ENCODE results near the gene C20orf96.
"Not testable (repeated sequence)": the region's sequence is repeated elsewhere in the genome, so short reads cannot be mapped to it uniquely, and the experiment has no call there.

The C20orf96 gene, protein sequence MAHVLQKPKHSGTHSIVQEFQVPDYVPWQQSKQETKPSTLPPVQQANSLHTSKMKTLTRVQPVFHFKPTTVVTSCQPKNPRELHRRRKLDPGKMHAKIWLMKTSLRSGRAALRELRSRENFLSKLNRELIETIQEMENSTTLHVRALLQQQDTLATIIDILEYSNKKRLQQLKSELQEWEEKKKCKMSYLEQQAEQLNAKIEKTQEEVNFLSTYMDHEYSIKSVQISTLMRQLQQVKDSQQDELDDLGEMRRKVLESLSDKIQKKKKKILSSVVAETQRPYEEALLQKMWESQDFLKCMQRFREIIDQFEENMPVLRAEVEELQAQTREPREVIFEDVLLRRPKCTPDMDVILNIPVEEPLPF

DNA sequence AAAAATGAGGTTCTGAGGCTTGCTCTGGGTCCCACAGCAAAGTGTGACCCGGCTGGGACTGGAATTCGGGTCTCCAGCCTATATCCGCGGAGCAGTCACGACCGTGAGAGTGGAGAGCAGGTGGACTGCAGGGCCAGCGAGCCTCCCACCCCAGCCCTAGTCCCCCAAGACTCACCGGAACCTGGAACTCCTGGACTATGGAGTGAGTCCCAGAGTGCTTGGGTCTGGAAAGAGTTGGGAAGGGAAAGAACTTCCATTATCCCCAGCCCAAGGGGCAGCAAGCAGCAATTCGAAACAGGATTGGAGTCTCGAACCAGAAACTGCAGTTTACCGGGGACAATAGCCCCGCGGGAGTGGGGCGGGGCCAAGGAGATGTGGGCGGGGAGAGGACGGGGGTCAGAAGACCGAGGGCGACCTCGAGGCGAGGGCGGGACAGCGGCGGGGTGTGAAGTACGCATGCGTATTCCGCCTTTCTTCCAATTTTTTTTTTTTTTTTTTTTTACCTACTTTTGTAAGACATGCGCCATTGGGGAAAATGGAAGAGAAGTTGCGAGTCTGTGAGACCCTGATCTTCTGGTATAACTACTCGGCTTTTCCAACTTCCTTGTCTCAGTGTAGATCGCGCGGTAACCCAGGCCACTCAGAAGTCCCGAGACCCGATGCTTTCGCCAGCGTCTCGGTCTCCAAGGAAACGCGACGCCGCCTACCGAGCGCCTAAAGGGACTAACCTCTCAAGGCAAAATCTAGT is at the start of gene C20orf96:
TSS of gene C20orf96 (minus strand) at position 667 of the 748 bp plus-strand sequence. CDS start at position 527, 140 bp downstream.
- peak; percentile 96 for DNase-seq

DNA sequence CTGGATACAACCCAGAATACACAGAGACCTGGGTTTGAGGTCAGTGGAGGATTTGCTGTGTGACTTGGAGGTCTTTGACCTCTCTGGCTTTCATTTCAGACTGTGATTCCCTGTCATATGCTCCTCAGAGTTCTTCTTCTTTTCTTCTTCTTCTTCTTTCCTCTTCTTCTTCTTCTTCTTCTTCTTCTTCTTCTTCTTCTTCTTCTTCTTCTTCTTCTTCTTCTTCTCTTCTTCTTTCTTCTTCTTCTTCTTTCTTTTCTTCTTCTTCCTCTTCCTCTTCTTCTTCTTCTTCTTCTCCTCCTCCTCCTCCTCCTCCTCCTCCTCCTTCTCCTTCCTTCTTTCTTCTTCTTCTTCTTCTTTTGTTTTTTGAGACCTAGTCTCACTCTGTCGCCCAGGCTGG is 45.5 kb upstream of the C20orf96 start:
- DNase-seq, result not testable (repeated sequence)

DNA sequence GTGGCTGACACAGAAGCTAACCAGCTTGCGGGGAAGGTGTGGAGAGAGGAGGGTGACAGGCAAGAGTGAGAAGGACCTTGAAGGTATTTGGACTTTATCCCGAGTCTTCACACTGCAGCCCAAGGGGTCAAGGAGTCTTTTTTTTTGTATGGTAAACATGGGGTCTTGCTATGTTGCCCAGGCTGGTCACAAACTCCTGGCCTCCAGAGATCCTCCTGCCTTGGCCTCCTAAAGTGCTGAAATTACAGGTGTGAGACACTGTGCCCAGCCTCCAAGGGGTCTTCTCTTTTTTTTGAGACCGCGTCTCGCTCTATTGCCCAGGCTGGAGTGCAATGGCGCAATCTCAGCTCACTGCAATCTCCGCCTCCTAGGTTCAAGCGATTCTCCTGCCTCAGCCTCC is 44.0 kb upstream of the C20orf96 start:
- no peak for DNase-seq

DNA sequence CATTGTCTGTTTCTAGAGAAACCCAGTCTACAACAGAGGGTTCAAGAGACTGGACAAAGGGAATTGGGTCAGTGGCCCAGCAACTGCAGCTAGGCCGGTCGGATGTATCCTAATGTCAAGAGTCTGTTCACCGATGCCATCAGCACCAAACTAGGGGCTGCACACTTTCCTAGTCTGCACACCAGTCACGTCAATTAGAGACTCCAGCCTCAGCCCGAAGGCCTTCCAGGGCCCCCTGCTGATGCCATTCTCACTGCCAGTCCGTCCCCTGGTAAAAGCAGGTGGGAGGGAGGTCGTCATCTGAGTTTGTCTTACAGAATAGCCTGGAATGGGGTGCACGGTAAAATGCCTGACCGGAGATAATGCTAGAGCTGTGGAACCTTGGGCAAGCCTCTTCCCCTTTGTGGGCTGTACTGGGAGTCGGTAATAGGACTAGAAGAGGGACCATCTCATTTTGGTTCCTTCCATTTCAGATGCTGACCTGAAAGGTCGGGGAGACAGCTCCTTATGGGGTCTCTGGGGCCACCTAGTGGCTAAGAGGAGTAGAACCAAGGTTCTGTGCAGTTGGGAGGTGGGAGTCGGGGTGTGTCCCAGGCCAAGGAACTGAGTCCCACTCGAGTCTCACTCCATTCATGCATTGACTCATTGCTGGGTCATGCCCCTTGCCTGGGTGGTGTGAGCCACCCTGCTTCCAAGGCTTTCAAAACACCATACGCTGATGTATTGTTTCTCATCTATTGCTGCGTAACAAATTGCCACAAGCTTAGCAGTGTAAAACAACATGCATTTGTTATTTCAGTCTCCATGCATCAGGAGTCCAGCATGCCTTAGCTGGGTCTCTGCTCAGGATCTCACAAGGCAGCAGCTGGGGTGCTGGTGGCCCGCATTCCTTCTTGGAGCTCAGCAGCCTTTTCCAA is 39.9 kb upstream of the C20orf96 start:
- peak; percentile 92 for DNase-seq

DNA sequence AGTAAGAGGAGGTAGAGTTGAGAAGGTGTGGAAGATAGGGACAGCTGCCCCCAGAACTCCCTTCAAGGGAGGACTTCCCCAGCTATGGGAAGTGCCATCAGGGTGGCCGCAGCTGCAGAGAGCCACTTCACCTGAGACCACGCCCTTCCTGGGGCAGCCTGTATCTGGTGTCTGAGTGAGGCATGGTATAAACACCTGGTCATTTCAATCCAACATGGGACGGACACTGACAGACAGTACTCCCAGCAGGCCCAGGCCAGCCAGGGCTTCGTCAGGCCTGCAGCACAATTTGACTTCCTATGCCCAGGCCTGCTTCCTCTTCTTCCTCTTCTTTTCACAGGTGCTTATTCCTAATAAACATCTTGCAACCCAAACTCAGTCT is 39.3 kb upstream of the C20orf96 start:
- DNase-seq, result no peak

DNA sequence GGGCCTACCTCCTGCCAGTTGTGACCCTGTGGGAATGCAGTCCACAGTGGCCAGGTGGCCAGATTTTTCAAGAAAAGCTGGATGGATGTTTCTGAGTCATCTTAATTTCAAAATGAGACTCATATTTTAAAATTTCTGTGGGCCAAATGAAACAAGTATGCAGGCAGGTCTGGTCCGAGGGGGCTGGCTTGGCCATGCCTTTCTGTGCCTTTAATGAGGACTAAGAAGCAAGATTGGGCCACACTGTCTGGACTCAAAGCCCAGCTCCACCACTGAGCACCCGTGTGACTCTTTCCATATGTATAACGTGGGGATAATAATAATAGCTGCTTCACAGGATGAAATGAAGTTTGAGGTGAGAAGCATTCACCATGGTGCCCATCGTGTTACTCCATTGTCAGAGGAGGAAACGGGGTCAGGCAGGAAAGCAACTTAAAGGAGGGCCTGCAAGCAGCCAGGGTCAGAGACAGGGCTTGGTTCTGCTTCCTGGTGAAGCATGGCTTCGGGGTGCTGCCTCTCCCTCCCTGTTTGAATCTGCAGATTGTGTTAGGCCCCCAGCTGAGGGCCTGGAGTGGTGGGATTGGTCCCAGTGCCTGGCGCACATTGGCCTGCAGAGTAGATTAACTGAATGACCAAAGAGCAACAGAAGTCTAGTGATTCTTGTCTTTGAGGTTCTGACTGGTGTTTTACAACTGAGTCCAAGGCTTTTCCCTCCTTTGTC is 38.6 kb upstream of the C20orf96 start:
- DNase-seq, result no peak

DNA sequence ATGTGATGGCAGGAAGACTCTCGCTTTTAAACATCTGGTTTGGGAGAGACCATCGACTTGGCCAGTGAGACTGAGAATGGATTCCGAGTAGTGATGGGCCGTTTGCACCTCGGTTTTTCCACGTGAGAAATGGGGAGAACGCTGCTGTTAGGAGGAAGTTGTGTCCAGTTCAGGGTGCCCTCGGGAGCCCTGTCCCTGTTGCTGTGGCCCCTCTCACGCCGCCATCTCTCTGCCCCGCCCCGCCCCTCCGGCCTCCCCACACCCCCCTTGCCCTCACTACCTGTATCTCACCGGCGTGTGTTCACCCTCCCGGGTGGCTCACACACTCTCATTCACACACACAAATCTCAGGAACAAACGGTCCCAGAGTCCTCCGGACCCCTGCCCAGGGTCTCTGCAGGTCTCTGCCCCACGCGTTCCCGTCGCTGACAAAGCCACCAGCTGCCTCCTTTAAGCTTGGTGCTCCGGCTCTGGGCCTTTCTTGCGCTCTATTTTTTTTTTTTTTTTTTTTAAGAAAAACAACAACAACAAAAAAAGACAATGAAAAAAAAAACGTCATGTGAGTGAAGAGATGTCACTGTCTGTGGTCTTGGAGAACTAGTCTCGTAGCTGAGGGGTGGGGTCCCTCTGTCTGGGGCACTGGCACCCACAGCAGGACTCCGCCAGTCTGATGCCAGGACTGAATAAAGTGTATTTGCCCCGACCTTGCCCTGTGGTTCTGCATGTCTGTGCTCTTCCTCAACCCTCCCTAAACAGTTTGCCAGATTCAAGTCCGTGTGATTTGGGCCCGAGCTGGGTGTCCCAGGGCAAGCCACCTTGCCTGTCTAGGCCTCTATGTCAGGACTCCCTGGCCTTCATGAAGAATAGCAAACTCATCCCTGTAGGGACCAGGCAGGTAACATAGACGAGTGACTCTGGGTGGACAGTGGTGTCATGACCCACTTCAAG is 37.8 kb upstream of the C20orf96 start:
- DNase-seq, result no peak

DNA sequence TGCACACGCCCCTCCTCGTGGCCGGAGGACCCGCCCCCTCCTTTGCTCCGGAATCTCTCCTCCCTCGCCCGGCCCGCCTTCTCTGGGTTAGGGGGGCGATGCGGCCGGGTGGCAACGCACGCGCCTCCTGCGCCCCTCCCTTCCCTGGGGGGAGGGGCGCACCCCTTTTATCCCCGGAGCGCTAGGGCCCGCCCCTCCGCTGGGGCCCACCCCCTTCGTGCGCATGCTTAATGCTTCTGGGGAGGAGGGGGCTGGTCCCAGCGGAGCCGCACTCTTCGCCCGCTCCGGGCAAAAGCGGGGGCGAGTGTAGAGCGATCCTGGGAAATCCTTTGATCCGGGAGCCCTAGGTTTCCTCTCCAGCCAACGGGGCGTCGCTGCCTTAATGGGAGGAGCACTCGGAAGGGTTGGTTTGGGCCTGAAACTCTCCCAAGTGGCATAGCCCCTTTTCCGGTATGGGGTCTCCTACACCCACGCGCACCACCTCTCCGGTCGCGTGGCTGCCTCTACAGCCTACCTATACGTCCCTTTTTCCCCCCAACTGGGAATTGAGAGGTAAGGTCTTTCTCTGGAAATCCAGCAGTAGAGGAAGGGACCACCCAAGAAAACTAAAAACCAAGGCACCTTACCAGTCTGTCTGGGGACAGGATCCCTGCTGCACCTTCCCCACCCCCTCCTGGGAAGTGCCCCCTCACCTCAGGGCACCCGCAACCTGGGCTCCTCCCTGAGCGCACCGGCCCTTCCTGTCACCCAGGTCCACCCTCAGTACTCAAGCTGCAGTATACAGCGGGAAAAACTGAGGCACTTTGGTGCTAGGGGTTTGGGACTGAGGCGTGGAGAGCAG is 36.9 kb upstream of the C20orf96 start:
- DNase-seq, result peak; percentile 99

DNA sequence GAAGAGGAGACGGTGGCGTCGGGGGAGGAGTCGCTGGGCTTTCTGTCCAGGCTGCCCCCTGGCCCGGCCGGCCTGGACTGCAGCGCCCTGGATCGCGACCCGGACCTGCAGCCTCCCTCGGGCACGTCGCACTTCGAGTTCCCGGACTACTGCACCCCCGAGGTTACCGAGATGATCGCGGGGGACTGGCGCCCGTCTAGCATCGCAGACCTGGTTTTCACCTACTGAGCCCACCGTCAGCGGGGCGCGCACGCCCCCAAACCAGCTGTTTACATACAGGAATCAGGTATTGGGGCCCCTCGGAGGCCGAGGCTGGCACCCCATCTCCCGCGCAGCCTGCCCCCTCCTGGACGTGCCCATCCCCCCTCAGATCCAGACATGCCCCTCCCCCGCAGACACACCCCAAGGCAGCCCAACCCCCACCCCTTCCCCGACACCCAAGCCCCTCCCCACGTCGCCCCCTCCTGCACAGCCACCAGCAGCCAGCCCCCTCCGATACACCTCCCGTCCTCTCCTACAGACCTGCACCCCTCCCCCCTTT is 36.2 kb upstream of the C20orf96 start:
- peak; percentile 74 for DNase-seq

DNA sequence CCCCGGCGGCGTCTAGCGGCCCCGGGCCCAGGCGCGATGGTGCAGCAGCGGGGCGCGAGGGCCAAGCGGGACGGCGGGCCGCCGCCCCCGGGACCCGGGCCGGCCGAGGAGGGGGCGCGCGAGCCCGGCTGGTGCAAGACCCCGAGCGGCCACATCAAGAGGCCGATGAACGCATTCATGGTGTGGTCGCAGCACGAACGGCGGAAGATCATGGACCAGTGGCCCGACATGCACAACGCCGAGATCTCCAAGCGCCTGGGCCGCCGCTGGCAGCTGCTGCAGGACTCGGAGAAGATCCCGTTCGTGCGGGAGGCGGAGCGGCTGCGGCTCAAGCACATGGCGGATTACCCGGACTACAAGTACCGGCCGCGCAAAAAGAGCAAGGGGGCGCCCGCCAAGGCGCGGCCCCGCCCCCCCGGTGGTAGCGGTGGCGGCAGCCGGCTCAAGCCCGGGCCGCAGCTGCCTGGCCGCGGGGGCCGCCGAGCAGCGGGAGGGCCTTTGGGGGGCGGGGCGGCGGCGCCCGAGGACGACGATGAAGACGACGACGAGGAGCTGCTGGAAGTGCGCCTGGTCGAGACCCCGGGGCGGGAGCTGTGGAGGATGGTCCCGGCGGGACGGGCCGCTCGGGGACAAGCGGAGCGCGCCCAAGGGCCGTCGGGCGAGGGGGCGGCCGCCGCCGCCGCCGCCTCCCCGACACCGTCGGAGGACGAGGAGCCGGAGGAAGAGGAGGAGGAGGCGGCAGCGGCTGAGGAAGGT is 35.5 kb upstream of the C20orf96 start:
- peak; percentile 87 for DNase-seq

DNA sequence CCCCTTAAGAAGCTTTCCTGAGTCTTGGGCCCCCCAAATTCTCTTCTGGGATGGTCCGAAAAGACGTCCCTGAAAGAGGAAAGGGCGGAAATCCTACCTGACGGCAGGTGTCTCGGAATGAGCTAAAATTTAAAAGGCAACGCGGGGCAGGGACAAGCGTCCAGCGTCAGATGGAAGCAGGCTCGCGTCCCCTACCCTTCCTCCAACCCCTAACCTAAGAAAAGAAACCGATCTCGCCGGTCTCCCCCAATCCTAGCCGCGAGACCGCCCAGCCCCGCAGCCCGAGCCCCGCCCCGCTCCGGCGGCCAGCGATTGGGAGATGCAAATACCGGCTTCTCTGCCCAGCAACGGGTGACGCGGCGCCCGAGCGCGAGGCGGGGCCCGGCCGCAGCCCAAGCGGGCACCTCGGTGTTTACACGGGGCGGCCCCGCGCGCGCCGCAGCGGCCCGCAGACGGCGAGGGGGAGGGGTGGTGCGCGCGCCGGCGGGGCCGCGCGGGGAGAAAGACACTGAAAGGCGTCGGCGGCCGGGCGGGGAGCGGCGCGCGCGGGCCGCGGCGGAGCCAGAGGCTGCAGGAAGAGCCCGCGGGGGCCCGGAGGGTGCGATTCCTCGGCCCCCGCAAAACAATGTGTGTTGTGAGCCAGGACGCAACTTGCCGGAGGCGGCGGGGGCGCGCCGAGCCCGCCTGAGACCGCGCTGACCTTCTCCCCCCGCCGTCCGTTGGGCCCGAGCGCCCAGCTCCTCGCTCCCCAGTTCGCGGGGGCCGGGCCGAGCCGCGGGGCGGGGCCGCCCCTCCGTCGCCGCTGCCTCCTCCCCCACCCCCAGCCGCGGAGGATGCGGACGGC is 34.7 kb upstream of the C20orf96 start, which contains the start of gene SOX12:
TSS of gene SOX12 (plus strand) at position 508 of the 844 bp plus-strand sequence. CDS start 373 bp downstream, outside the sequence.
- DNase-seq, result peak; percentile 98

DNA sequence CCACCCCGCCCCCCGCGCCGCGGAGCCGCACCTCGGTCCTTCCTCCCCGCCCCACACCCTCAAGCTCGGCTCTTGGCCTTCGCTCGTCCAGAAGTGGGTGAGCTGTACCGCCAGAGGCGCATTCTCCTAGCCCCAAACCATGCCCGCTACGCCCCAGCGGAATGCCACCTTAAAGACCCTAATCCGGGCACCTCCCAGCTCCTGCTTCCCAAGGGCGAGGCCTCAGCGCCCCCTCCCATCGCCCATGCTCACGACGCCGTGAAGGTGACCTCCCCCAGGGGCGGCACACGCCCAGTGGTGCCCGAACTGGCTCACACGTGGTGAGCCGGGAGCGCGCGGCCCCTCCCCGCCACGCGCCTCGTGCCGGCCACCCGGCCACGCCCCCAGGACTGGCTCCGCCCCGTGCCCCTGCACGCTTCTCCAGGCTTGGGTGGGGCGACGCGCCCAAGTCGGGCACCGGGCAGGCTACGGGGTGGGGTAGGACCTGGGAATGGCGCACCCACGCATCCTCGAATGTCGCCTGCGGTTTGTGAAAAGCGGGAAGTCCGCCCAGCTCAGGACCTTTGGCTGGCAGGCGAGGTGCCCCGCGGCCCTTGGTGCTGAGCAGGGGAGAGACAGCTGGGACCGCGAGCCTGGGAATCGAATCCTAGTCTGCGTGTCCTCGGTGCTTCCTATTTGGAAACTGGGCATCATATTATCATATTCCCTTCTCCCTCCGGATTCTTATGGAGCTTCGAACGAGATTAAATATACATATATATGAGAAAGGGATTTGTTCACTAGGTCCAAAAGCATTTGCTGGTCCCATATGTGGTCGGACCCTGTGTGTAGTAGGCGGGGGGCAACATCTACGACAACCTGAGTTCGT is 33.9 kb upstream of the C20orf96 start:
- DNase-seq, result peak; percentile 97

DNA sequence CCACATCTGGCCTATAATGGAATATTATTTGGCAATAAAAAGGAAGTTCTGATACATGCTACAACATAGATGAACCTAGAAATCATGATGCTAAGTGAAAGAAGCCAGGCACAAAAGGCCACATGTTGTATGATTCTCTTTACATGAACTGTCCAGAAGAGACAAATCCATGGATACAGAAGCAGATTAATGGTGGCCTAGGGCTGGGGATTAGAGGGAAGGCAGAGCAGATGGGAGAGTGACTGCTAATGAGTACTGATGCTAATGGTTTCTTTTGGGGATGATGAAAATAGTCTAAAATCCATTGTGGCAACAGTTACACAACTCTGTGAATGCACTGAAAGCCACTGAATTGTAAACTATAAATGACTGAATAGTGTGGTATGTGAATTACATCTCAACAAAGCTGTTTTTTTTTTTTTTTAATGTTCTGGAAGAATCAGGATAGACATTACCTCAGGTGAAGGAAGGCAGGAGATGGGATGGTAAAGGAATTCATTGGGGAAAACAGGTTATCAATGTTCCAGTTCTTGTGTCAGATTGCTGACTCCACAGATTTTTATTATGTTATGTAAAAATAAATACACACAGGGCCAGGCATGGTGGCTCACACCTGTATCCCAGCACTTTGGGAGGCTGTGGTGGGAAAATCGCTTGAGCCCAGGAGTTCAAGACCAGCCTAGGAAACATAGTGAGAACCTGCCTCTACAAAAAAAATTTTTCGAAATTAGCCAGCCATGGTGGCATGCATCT is 25.9 kb upstream of the C20orf96 start:
- DNase-seq, result peak; percentile 89

DNA sequence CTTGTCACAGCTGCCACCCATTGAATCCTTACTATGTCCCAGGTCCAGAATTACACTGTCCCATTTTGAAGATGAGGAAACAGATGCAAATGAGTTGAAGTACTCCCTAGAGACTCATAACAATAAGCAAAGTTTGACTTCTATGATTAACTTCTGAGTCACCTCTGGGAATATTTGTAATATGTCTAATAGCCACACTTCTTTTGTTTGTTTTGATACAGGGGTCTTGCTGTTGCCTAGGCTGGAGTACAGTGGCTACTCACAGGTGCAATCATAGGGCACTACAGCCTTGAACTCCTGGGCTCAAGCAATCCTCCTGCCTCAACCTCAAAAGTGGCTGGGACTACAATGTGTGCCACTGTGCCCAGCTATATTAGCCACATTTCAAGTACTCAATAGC is 23.4 kb upstream of the C20orf96 start:
- no peak for DNase-seq

DNA sequence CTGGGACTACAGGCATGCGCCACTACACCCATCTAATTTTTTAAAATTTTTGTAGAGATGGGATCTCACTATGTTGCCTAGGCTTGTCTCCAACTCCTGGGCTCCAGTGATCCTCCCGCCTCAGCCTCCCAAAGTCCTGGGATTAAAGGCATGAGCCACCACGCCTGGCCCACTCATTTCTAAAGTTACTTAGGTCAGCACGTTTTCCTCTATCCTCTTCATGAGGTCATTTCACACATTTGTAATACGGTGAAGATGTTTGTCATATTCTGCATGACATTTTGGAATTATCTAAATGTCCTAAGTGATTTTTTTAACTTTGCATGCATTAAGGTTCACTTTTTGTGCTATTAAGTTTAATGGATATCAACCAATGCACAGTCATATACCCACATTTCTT is 22.9 kb upstream of the C20orf96 start:
- DNase-seq, result no peak

DNA sequence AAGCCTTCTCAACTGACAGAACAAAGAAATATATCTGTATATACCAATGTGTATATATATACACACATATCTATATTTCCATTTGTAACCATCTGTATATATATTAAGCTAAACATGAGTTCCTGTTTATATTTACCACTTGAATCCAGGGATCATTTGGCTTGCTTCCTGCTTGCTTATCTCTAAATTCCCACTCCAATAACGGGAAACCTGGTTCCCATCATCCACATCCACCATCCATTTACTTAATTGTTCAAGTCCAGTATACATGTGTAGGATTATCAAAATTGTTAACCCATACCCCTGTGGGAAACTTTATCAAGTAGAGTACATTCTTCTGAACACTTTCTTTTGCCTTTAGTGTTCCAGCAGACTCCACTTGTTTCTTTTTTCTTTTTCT is 22.3 kb upstream of the C20orf96 start:
- DNase-seq, result no peak

All from NCI-H82 (cell line).